ENCODE measurements around the gene PTPN3. TPM values are rescaled to one million over a fixed set of nuclear protein-coding genes. Genes with fewer than 3 reads are reported as not detected.
A peak's percentile ranks its signal among the peaks of the same experiment; 100 is the strongest.

PTPN3 gene
- total RNA-seq, 2 donors from 2014 or later, result 2.7 to 4.6 TPM

DNA sequence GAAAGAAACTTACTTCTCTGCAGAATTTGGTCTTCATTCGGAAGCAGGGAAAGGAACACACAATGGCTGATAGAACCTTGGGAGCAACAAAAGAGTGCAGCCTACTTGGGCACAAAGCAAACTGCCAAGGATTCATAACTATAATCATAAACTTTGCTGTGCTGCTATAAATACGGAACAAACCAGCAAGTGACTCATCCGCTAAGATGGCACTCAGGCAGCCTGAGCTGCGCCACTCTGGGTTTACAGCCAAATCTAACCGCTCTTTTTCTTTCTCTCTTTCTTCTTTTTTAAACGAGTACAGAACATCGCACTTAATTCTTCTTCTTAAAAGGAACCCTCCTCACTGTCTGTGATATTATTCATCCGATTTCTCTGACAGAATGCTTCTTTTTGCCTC is 81.1 kb downstream of the PTPN3 start:
- H3K9me3 Mint-ChIP-seq, result no peaks in the 10 kb centered on the region
- peaks cover 28% of the 10 kb centered on the region for H3K4me1 Mint-ChIP-seq
- Histone ChIP-seq H3K9ac (ENCODE audit: extremely low read depth, low read length, poor library complexity, severe bottlenecking) (no peak overlapping the region), H3K9me3 (ENCODE audit: control insufficient read depth, low read length) (no peaks in the 10 kb centered on the region), H3K27me3 (ENCODE audit: control insufficient read depth, insufficient read depth, low read length, poor library complexity, severe bottlenecking) (no peaks in the 10 kb centered on the region), H3K36me3 (ENCODE audit: control insufficient read depth, insufficient read depth, low read length) (no peaks in the 10 kb centered on the region), H3K27ac (ENCODE audit: low read depth, low read length) (no peak overlapping the region), H3K4me1 (ENCODE audit: control insufficient read depth, insufficient read depth, low read length) (no peaks in the 10 kb centered on the region), H3K4me3 (ENCODE audit: low read length) (no peak overlapping the region)
- peaks cover 5% of the 10 kb centered on the region for H3K27me3 Mint-ChIP-seq (ENCODE audit: insufficient read depth)
- TF ChIP-seq CTCF (conservative IDR thresholded peaks at IDR 0.05), result no peak
- no peaks in the 10 kb centered on the region for H3K36me3 Mint-ChIP-seq (ENCODE audit: low read depth)
- no peak for DNase-seq
- no peak overlapping the region for H3K4me3 Mint-ChIP-seq
- H3K27ac Mint-ChIP-seq, result no peak overlapping the region
- WGBS, 2 experiments (ENCODE audit: insufficient coverage in 1 of 2, insufficient read length in 1 of 2), result 90 to 95% methylated on average over 8 of the region's 8 CpGs

DNA sequence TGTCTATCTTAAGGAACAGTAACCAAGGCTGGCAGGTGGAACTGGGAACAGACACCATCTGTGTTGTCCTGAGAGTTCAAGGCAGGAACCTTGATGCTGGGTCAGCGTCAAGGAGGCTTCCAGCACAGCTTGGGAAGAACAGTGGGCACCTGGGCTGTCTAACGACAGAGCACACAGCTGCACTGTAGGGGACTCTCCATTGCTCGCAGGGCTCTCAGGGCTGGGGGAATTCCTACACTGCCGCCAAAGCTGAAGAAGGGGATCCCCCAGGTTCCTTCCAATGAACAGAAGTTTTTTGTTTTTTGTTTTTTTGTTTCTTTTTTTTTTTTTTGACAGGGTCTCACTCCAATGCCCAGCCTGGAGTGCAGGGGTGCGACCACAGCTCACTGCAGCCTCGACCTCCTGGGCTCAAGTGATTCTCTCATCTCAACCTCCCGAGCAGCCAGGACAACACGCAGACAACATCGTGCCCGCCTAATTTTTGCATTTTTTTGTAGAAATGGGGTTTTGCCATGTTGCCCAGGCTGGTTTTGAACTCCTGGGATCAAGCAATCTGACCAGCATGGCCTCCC is 81.9 kb downstream of the PTPN3 start:
- Histone ChIP-seq H3K27ac (ENCODE audit: low read depth, low read length) (no peak overlapping the region), H3K27me3 (ENCODE audit: control insufficient read depth, insufficient read depth, low read length, poor library complexity, severe bottlenecking) (no peaks in the 10 kb centered on the region), H3K4me3 (ENCODE audit: low read length) (no peak overlapping the region), H3K4me1 (ENCODE audit: control insufficient read depth, insufficient read depth, low read length) (no peaks in the 10 kb centered on the region), H3K9ac (ENCODE audit: extremely low read depth, low read length, poor library complexity, severe bottlenecking) (no peak overlapping the region), H3K36me3 (ENCODE audit: control insufficient read depth, insufficient read depth, low read length) (no peaks in the 10 kb centered on the region), H3K9me3 (ENCODE audit: control insufficient read depth, low read length) (no peaks in the 10 kb centered on the region)
- TF ChIP-seq CTCF (conservative IDR thresholded peaks at IDR 0.05), result no peak
- Mint-ChIP-seq H3K27me3 (ENCODE audit: insufficient read depth) (peaks cover 5% of the 10 kb centered on the region), H3K27ac (no peak overlapping the region), H3K36me3 (ENCODE audit: low read depth) (no peaks in the 10 kb centered on the region), H3K4me3 (no peak overlapping the region), H3K4me1 (peaks cover 28% of the 10 kb centered on the region), H3K9me3 (no peaks in the 10 kb centered on the region)
- no peak for DNase-seq
- 94 to 96% methylated on average over 8 to 10 of the region's 10 CpGs for WGBS, 2 experiments (ENCODE audit: insufficient coverage in 1 of 2, insufficient read length in 1 of 2)

DNA sequence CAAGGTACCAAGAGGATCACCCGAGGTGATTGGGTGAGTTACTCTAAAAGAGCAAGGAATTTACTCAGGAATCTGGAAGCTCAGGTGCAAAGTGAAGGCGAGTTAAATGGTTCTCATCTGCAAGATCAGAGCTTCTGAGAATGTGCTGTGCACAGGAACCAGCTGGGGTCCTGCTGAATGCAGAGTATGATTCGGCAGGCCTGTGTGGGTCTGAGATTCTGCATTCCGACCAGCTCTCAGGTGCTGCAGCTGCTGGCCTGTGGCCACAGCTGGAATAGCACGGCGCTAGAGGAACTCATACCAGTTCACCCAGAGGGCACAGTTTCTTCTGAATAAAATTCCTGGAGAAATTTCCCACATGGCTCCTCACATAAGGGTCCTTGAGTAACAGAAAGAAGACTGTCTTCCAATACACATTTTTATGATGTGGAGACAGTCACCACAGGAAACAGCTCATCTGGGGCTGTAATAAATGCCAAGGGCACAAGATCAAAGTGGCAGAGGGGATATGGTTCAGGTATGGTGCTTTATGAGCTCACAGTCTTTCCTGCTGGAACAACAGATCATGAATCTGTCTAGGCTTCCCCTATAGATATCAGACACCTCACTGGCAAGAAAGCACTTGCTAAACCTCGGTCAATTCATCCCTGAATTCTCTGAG is 83.9 kb downstream of the PTPN3 start:
- H3K4me3 Mint-ChIP-seq, result no peak overlapping the region
- H3K27me3 Mint-ChIP-seq (ENCODE audit: insufficient read depth), result no peaks in the 10 kb centered on the region
- H3K9me3 Mint-ChIP-seq, result no peaks in the 10 kb centered on the region
- DNase-seq, result peak; percentile 75
- Histone ChIP-seq H3K36me3 (ENCODE audit: control insufficient read depth, insufficient read depth, low read length) (no peaks in the 10 kb centered on the region), H3K27me3 (ENCODE audit: control insufficient read depth, insufficient read depth, low read length, poor library complexity, severe bottlenecking) (no peaks in the 10 kb centered on the region), H3K4me1 (ENCODE audit: control insufficient read depth, insufficient read depth, low read length) (no peaks in the 10 kb centered on the region), H3K4me3 (ENCODE audit: low read length) (no peak overlapping the region), H3K27ac (ENCODE audit: low read depth, low read length) (no peak overlapping the region), H3K9me3 (ENCODE audit: control insufficient read depth, low read length) (no peaks in the 10 kb centered on the region), H3K9ac (ENCODE audit: extremely low read depth, low read length, poor library complexity, severe bottlenecking) (no peak overlapping the region)
- H3K4me1 Mint-ChIP-seq, result peaks cover 29% of the 10 kb centered on the region
- WGBS, 2 experiments (ENCODE audit: insufficient coverage in 1 of 2, insufficient read length in 1 of 2), result 83 to 88% methylated on average over 5 to 7 of the region's 7 CpGs
- H3K36me3 Mint-ChIP-seq (ENCODE audit: low read depth), result no peaks in the 10 kb centered on the region
- H3K27ac Mint-ChIP-seq, result no peak overlapping the region
- peak; percentile 43 for TF ChIP-seq CTCF (conservative IDR thresholded peaks at IDR 0.05)

Data from endodermal cell (in vitro differentiated cells).